Measurements from ENCODE around the gene SYT14.

The SYT14 gene

DNA sequence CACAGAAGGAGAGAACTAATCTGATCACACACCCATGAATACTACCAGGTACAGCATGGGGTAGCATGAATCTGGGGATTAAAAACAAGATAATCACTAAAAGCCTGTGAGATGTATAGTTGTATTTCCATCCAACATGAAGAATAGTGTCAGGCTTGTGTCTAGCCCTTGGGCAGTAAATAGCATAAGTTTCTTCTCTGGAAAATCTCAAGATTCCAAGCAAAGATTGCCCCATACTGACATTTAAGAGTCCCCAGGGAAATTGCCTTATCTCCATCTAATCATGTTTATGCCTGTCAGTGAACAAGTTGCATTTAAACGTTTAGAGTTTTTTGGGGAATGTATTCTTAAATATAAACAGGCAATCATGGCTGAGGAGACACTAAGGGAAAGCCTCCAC, 185.4 kb downstream of the SYT14 start:
- Histone ChIP-seq H3K27me3 (ENCODE audit: insufficient read depth, low read length) (no peaks in the 10 kb centered on the region), H2BK12ac (ENCODE audit: low read length) (no peak overlapping the region), H3K27ac (ENCODE audit: low read depth, low read length) (no peak overlapping the region), H4K8ac (ENCODE audit: low read depth, low read length) (no peak overlapping the region), H4K91ac (ENCODE audit: low read depth, low read length) (no peak overlapping the region), H3K79me2 (ENCODE audit: control insufficient read depth, insufficient read depth, low read length, poor library complexity) (no peaks in the 10 kb centered on the region), H3K18ac (ENCODE audit: low read length) (no peak overlapping the region), H3K79me1 (ENCODE audit: low read length) (no peaks in the 10 kb centered on the region), H2BK5ac (ENCODE audit: low read depth, low read length, poor library complexity) (no peak overlapping the region), H3K14ac (ENCODE audit: low read length) (no peak overlapping the region), H3K4me1 (ENCODE audit: control insufficient read depth in 1 of 2, insufficient read depth in 2 of 2, low read length in 2 of 2) (no peaks in the 10 kb centered on the region), H3K23ac (ENCODE audit: low read length) (no peak overlapping the region), H3K9ac (ENCODE audit: low read length) (no peak overlapping the region), H2AK5ac (ENCODE audit: low read length) (no peak overlapping the region), H3K4me2 (ENCODE audit: low read length) (no peak overlapping the region), H3K4me3 (ENCODE audit: low read depth, low read length) (no peak overlapping the region), H3K36me3 (ENCODE audit: control insufficient read depth in 1 of 2, insufficient read depth in 2 of 2, low read length in 2 of 2) (no peaks in the 10 kb centered on the region), H4K12ac (ENCODE audit: low read depth, low read length) (no peak overlapping the region), H2BK120ac (ENCODE audit: insufficient read depth, low read length, poor library complexity) (no peak overlapping the region), H2AFZ (ENCODE audit: insufficient read depth, low read length, poor library complexity) (no peak overlapping the region), H3K4ac (ENCODE audit: low read depth, low read length) (no peak overlapping the region), H3K9me3 (ENCODE audit: insufficient read depth, low read depth, low read length) (no peaks in the 10 kb centered on the region)
- peak in 1 of 2 donors; percentile 42 for DNase-seq
- WGBS (ENCODE audit: extremely low coverage, insufficient coverage, insufficient read length) = no CpG with 5 or more reads among the region's 1 CpG

DNA sequence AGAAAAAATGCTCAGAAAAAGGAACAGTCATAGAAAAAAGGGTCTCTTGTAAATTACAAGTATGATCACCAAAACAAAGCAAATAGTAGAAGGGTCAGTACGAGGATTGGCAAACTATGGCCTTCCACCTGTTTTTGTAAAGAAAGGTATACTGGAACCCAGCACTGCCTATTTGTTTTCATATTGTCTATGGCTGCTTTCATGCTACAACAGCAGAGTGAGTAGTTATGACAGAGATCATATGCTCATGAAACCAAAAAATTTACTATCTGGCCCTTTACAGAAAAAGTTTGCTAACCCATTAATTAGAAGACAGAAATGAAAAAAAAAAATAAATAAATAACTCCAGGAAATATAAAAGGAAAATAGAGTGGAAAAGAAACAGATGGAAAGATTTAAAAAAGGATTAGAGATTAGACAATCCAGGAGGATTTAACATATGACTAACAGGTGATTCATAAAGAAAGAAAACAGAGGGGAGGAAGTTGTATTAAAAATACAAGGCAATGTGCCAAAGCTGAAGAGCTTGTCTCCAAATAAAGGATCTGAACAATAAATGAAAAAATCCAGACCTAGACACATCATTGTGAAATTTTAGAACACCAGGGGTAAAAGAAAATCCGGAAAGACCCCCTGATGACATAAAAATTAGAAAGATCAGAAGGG, 186.0 kb downstream of the SYT14 start:
- Histone ChIP-seq H3K4me2 (ENCODE audit: low read length) (no peak overlapping the region), H3K4ac (ENCODE audit: low read depth, low read length) (no peak overlapping the region), H2AFZ (ENCODE audit: insufficient read depth, low read length, poor library complexity) (no peak overlapping the region), H3K23ac (ENCODE audit: low read length) (no peak overlapping the region), H2BK120ac (ENCODE audit: insufficient read depth, low read length, poor library complexity) (no peak overlapping the region), H3K4me1 (ENCODE audit: control insufficient read depth in 1 of 2, insufficient read depth in 2 of 2, low read length in 2 of 2) (no peaks in the 10 kb centered on the region), H4K91ac (ENCODE audit: low read depth, low read length) (no peak overlapping the region), H3K9ac (ENCODE audit: low read length) (no peak overlapping the region), H3K14ac (ENCODE audit: low read length) (no peak overlapping the region), H4K8ac (ENCODE audit: low read depth, low read length) (no peak overlapping the region), H3K9me3 (ENCODE audit: insufficient read depth, low read depth, low read length) (no peaks in the 10 kb centered on the region), H3K79me1 (ENCODE audit: low read length) (no peaks in the 10 kb centered on the region), H2BK12ac (ENCODE audit: low read length) (no peak overlapping the region), H2BK5ac (ENCODE audit: low read depth, low read length, poor library complexity) (no peak overlapping the region), H4K12ac (ENCODE audit: low read depth, low read length) (no peak overlapping the region), H3K27ac (ENCODE audit: low read depth, low read length) (no peak overlapping the region), H2AK5ac (ENCODE audit: low read length) (no peak overlapping the region), H3K18ac (ENCODE audit: low read length) (no peak overlapping the region), H3K27me3 (ENCODE audit: insufficient read depth, low read length) (no peaks in the 10 kb centered on the region), H3K4me3 (ENCODE audit: low read depth, low read length) (no peak overlapping the region), H3K36me3 (ENCODE audit: control insufficient read depth in 1 of 2, insufficient read depth in 2 of 2, low read length in 2 of 2) (no peaks in the 10 kb centered on the region), H3K79me2 (ENCODE audit: control insufficient read depth, insufficient read depth, low read length, poor library complexity) (no peaks in the 10 kb centered on the region)
- no peak for DNase-seq
- no CpG with 5 or more reads among the region's 2 CpGs for WGBS (ENCODE audit: extremely low coverage, insufficient coverage, insufficient read length)

DNA sequence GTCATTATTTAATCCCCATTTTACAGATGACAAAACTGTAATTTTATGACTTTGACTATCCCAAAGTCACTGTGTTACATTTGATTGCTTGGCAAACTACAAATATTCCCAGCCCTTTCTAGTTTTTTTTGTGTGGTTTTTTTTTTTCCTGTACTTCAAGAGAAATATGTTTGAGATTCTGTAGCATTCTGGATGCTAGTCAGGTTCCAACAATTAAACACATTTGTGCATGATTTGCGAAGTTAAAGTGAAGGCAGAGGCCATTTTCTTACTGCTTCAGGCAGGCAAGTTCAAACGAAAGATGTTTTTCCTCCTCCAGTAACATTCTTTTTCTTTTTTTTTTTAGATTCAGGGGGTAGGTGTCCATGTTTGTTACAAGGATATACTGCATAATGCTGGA, 186.7 kb downstream of the SYT14 start:
- no peak overlapping the region for H3K18ac ChIP-seq (ENCODE audit: low read length)
- no peak overlapping the region for H3K4ac ChIP-seq (ENCODE audit: low read depth, low read length)
- H3K4me1 ChIP-seq (ENCODE audit: control insufficient read depth in 1 of 2, insufficient read depth in 2 of 2, low read length in 2 of 2) = no peaks in the 10 kb centered on the region
- H4K8ac ChIP-seq (ENCODE audit: low read depth, low read length) = no peak overlapping the region
- no peak overlapping the region for H3K27ac ChIP-seq (ENCODE audit: low read depth, low read length)
- no peaks in the 10 kb centered on the region for H3K9me3 ChIP-seq (ENCODE audit: insufficient read depth, low read depth, low read length)
- H2BK12ac ChIP-seq (ENCODE audit: low read length) = no peak overlapping the region
- H3K36me3 ChIP-seq (ENCODE audit: control insufficient read depth in 1 of 2, insufficient read depth in 2 of 2, low read length in 2 of 2) = no peaks in the 10 kb centered on the region
- H3K14ac ChIP-seq (ENCODE audit: low read length) = no peak overlapping the region
- no peak overlapping the region for H2AK5ac ChIP-seq (ENCODE audit: low read length)
- no peak overlapping the region for H4K12ac ChIP-seq (ENCODE audit: low read depth, low read length)
- no peak overlapping the region for H3K4me3 ChIP-seq (ENCODE audit: low read depth, low read length)
- H3K23ac ChIP-seq (ENCODE audit: low read length) = no peak overlapping the region
- no peak overlapping the region for H3K9ac ChIP-seq (ENCODE audit: low read length)
- no peak overlapping the region for H2BK5ac ChIP-seq (ENCODE audit: low read depth, low read length, poor library complexity)
- no peak overlapping the region for H2BK120ac ChIP-seq (ENCODE audit: insufficient read depth, low read length, poor library complexity)
- no peak overlapping the region for H4K91ac ChIP-seq (ENCODE audit: low read depth, low read length)
- H2AFZ ChIP-seq (ENCODE audit: insufficient read depth, low read length, poor library complexity) = no peak overlapping the region
- no peaks in the 10 kb centered on the region for H3K79me1 ChIP-seq (ENCODE audit: low read length)
- no CpG with 5 or more reads among the region's 2 CpGs for WGBS (ENCODE audit: extremely low coverage, insufficient coverage, insufficient read length)
- no peak overlapping the region for H3K4me2 ChIP-seq (ENCODE audit: low read length)
- no peaks in the 10 kb centered on the region for H3K79me2 ChIP-seq (ENCODE audit: control insufficient read depth, insufficient read depth, low read length, poor library complexity)
- no peaks in the 10 kb centered on the region for H3K27me3 ChIP-seq (ENCODE audit: insufficient read depth, low read length)
- no peak for DNase-seq

DNA sequence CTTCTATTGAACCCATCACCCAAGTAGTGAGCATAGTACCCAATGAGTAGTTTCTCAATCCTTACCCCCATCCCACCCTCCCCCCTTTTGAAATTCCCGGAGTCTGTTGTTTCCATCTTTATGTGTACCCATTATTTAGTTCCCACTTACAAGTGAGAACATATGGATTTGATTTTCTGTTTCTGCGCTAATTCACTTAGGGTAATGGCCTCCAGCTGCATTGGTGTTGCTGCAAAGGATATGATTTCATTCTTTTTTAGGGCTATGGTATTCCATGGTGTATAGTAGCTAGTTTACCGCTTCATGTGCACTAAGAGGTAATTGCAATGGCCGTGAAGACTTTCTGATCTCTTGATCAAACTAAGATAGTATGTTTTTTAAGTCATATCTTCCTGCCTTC, 187.1 kb downstream of the SYT14 start:
- no peaks in the 10 kb centered on the region for H3K27me3 ChIP-seq (ENCODE audit: insufficient read depth, low read length)
- H2AFZ ChIP-seq (ENCODE audit: insufficient read depth, low read length, poor library complexity) = no peak overlapping the region
- H3K9ac ChIP-seq (ENCODE audit: low read length) = no peak overlapping the region
- H3K18ac ChIP-seq (ENCODE audit: low read length) = no peak overlapping the region
- no peak overlapping the region for H3K23ac ChIP-seq (ENCODE audit: low read length)
- H2AK5ac ChIP-seq (ENCODE audit: low read length) = no peak overlapping the region
- no peak overlapping the region for H3K27ac ChIP-seq (ENCODE audit: low read depth, low read length)
- H3K36me3 ChIP-seq (ENCODE audit: control insufficient read depth in 1 of 2, insufficient read depth in 2 of 2, low read length in 2 of 2) = no peaks in the 10 kb centered on the region
- no peak overlapping the region for H2BK5ac ChIP-seq (ENCODE audit: low read depth, low read length, poor library complexity)
- H3K4ac ChIP-seq (ENCODE audit: low read depth, low read length) = no peak overlapping the region
- H3K14ac ChIP-seq (ENCODE audit: low read length) = no peak overlapping the region
- no peaks in the 10 kb centered on the region for H3K79me1 ChIP-seq (ENCODE audit: low read length)
- no peaks in the 10 kb centered on the region for H3K79me2 ChIP-seq (ENCODE audit: control insufficient read depth, insufficient read depth, low read length, poor library complexity)
- H2BK120ac ChIP-seq (ENCODE audit: insufficient read depth, low read length, poor library complexity) = no peak overlapping the region
- no peak overlapping the region for H3K4me3 ChIP-seq (ENCODE audit: low read depth, low read length)
- no CpG with 5 or more reads among the region's 4 CpGs for WGBS (ENCODE audit: extremely low coverage, insufficient coverage, insufficient read length)
- no peak overlapping the region for H2BK12ac ChIP-seq (ENCODE audit: low read length)
- H4K12ac ChIP-seq (ENCODE audit: low read depth, low read length) = no peak overlapping the region
- H3K4me2 ChIP-seq (ENCODE audit: low read length) = no peak overlapping the region
- no peaks in the 10 kb centered on the region for H3K4me1 ChIP-seq (ENCODE audit: control insufficient read depth in 1 of 2, insufficient read depth in 2 of 2, low read length in 2 of 2)
- DNase-seq = no peak
- H4K91ac ChIP-seq (ENCODE audit: low read depth, low read length) = no peak overlapping the region
- H4K8ac ChIP-seq (ENCODE audit: low read depth, low read length) = no peak overlapping the region
- H3K9me3 ChIP-seq (ENCODE audit: insufficient read depth, low read depth, low read length) = no peaks in the 10 kb centered on the region
